Nephron progenitor cell (in vitro differentiated cells): ENCODE data around the gene MAGI2.

Experiments
- DNase-seq: peaks from one replicate; pipeline ENCODE4 v3.0.0; 2021
- H3K27ac Mint-ChIP-seq: 2 replicates; pipeline ENCODE4 v1.8.0; 2021; ENCODE audit warnings: mild to moderate bottlenecking, moderate library complexity, mixed read lengths
- H3K27me3 Mint-ChIP-seq: 2 replicates; pipeline ENCODE4 v1.8.0; 2021; ENCODE audit warnings: mild to moderate bottlenecking, low read depth, mixed read lengths; ENCODE audit not compliant: poor library complexity
- H3K36me3 Mint-ChIP-seq: 2 replicates; pipeline ENCODE4 v1.8.0; 2021; ENCODE audit warnings: low read depth, mixed read lengths
- H3K4me1 Mint-ChIP-seq: 2 replicates; pipeline ENCODE4 v1.8.0; 2021; ENCODE audit warnings: mixed read lengths
- H3K4me3 Mint-ChIP-seq: 2 replicates; pipeline ENCODE4 v1.8.0; 2021; ENCODE audit warnings: mild to moderate bottlenecking, moderate library complexity, mixed read lengths
- H3K9me3 Mint-ChIP-seq: 2 replicates; pipeline ENCODE4 v1.8.0; 2021; ENCODE audit warnings: mild to moderate bottlenecking, moderate library complexity, mixed read lengths
- TF ChIP-seq, protein P1 (sequence below): fragments of 200-600 bp; sonication (generic); IDR thresholded peaks from 2 replicates; pipeline ENCODE4 v1.5.0; 2021; ENCODE audit warnings: antibody characterized with exemption

The MAGI2 gene

GRCh38 chr7:78489476-78490240 lies 963.8 kb downstream of the MAGI2 start:
- H3K9me3 Mint-ChIP-seq = no peaks in the 10 kb centered on the region
- DNase-seq = no peak
- H3K4me1 Mint-ChIP-seq = no peaks in the 10 kb centered on the region
- no peaks in the 10 kb centered on the region for H3K36me3 Mint-ChIP-seq
- no peak overlapping the region for H3K27ac Mint-ChIP-seq
- no peak overlapping the region for H3K4me3 Mint-ChIP-seq
- TF ChIP-seq, protein P1, sequence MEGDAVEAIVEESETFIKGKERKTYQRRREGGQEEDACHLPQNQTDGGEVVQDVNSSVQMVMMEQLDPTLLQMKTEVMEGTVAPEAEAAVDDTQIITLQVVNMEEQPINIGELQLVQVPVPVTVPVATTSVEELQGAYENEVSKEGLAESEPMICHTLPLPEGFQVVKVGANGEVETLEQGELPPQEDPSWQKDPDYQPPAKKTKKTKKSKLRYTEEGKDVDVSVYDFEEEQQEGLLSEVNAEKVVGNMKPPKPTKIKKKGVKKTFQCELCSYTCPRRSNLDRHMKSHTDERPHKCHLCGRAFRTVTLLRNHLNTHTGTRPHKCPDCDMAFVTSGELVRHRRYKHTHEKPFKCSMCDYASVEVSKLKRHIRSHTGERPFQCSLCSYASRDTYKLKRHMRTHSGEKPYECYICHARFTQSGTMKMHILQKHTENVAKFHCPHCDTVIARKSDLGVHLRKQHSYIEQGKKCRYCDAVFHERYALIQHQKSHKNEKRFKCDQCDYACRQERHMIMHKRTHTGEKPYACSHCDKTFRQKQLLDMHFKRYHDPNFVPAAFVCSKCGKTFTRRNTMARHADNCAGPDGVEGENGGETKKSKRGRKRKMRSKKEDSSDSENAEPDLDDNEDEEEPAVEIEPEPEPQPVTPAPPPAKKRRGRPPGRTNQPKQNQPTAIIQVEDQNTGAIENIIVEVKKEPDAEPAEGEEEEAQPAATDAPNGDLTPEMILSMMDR = no peak
- H3K27me3 Mint-ChIP-seq = peaks cover 2% of the 10 kb centered on the region

DNA sequence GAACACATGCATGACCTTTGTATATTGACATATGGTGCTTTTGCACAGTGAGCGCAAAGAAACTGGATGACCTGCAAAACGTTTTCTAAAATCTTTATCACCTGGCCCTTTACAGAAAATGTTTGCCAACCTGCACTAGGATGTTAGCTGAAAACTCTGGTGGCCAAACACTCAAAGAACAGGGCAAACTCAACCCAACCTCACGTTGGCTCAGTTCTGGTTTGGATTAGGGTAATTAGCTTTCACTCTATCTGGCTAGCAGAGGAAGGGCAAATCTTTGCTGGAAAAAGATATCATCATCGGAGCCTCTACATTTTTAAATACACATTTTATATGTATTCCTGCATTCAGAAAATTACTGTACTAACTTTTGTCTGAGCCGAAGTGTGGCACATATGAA lies 966.0 kb downstream of the MAGI2 start:
- Mint-ChIP-seq H3K9me3 (no peaks in the 10 kb centered on the region), H3K27me3 (peaks cover 2% of the 10 kb centered on the region), H3K4me3 (no peak overlapping the region), H3K36me3 (no peaks in the 10 kb centered on the region), H3K4me1 (no peaks in the 10 kb centered on the region), H3K27ac (no peak overlapping the region)
- DNase-seq = no peak
- TF ChIP-seq, protein P1 = no peak

DNA sequence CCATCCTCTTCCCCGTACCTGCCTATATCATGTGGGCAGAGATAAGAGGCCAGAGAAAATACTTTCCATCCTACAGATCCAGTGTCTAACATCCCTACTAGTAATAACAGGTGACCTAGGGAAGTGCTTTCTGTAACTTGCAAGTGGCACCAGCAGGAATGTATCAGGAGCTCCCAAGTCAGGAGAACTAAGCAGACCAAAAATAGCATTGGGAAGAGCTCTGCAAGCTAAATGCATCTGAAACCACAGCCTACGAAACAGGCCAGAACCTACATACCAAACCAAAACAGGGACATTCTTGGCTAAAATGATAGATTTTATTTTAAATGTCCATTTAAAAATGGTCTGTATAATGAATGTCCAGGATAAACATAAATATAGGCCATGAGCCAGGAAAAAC lies 974.1 kb downstream of the MAGI2 start:
- H3K27ac Mint-ChIP-seq = no peak overlapping the region
- no peak for DNase-seq
- peaks cover 6% of the 10 kb centered on the region for H3K4me1 Mint-ChIP-seq
- no peaks in the 10 kb centered on the region for H3K9me3 Mint-ChIP-seq
- no peaks in the 10 kb centered on the region for H3K36me3 Mint-ChIP-seq
- no peak overlapping the region for H3K4me3 Mint-ChIP-seq
- TF ChIP-seq, protein P1 = no peak
- peaks cover 3% of the 10 kb centered on the region for H3K27me3 Mint-ChIP-seq

GRCh38 chr7:78476851-78477405 lies 976.5 kb downstream of the MAGI2 start:
- no peaks in the 10 kb centered on the region for H3K36me3 Mint-ChIP-seq
- no peaks in the 10 kb centered on the region for H3K9me3 Mint-ChIP-seq
- H3K4me1 Mint-ChIP-seq = peaks cover 19% of the 10 kb centered on the region
- H3K4me3 Mint-ChIP-seq = no peak overlapping the region
- no peak overlapping the region for H3K27ac Mint-ChIP-seq
- peaks cover 3% of the 10 kb centered on the region for H3K27me3 Mint-ChIP-seq
- TF ChIP-seq, protein P1 = no peak
- no peak for DNase-seq

DNA sequence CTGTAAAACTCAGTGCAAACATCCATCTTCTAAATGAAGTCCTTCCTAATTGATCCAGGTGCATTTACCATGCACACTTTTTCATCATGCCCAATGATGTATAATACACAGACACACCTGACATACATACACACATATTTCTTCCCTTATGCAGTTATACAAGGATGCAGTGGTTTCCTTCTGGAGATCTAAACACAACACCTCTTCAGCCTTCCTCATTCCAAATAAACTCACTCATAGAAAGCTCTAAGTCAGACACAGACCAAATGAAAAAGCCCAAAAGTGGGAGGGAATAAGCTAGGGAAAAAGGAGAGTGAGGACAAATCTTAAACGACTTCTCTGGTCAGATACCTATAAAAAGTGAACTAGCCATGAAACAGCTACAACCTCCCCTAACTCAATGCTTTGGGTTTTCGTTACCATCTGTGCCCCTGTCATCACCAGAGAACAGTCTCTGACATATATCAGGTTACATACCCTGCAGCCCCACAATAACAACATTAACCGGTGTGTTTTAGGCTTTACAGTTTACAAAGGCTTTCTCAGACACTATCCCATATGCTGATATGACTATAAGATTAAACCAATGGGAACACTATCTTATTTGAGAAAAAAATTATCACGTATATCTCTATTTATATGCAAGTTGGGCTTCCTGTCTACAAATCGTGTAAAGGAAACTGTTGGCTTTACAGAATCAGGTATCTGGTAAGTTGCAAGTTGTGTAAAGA lies 979.7 kb downstream of the MAGI2 start:
- no peak for DNase-seq
- H3K27me3 Mint-ChIP-seq = no peaks in the 10 kb centered on the region
- H3K36me3 Mint-ChIP-seq = no peaks in the 10 kb centered on the region
- H3K4me3 Mint-ChIP-seq = no peak overlapping the region
- TF ChIP-seq, protein P1 = no peak
- H3K9me3 Mint-ChIP-seq = no peaks in the 10 kb centered on the region
- no peak overlapping the region for H3K27ac Mint-ChIP-seq
- H3K4me1 Mint-ChIP-seq = peaks cover 21% of the 10 kb centered on the region
